ENCODE measurements around the gene ACVRL1. TPM values are rescaled to one million over a fixed set of nuclear protein-coding genes. Genes with fewer than 3 reads are reported as not detected.

Gene ACVRL1
- total and polyA plus RNA-seq, 9 of the 15 experiments (the other 6 are each of a cell fraction or from before 2014, with no cell fraction given) = 0.07 to 1.4 (median 0.30) TPM

DNA sequence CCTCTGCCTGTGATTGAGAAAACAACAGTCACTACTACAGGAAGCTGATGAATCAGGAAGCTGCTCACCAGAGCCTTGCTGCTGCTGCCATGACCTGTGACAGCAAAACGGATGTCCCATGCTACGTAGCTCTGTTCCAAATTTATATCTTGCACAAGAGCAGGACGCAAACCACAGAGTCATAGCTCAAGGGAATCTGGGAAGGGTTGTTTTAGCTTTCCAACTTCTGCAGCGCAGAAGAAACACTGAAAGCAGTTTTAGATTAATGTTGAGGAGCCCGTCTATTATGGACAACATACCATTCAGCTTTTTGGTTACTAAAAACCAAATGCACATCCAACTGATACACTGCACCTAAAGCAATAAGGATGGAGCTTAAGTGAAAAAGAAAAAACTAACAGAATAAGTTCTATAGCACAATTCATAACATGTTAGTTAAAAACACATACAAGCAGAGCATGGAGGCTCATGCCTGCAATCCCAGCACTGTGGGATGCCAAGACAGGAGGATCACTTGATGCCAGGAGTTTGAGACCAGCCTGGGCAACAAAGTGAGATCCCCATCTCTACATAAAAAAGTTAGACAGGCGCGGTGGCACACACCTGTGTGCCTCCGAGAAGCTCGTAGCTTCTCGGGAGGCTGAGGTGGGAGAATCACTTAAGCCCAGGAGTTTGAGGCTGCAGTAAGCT is 21.1 kb upstream of the ACVRL1 start (continued):
- TF ChIP-seq, protein P1, sequence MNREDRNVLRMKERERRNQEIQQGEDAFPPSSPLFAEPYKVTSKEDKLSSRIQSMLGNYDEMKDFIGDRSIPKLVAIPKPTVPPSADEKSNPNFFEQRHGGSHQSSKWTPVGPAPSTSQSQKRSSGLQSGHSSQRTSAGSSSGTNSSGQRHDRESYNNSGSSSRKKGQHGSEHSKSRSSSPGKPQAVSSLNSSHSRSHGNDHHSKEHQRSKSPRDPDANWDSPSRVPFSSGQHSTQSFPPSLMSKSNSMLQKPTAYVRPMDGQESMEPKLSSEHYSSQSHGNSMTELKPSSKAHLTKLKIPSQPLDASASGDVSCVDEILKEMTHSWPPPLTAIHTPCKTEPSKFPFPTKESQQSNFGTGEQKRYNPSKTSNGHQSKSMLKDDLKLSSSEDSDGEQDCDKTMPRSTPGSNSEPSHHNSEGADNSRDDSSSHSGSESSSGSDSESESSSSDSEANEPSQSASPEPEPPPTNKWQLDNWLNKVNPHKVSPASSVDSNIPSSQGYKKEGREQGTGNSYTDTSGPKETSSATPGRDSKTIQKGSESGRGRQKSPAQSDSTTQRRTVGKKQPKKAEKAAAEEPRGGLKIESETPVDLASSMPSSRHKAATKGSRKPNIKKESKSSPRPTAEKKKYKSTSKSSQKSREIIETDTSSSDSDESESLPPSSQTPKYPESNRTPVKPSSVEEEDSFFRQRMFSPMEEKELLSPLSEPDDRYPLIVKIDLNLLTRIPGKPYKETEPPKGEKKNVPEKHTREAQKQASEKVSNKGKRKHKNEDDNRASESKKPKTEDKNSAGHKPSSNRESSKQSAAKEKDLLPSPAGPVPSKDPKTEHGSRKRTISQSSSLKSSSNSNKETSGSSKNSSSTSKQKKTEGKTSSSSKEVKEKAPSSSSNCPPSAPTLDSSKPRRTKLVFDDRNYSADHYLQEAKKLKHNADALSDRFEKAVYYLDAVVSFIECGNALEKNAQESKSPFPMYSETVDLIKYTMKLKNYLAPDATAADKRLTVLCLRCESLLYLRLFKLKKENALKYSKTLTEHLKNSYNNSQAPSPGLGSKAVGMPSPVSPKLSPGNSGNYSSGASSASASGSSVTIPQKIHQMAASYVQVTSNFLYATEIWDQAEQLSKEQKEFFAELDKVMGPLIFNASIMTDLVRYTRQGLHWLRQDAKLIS (CRISPR knock-in tag; IDR thresholded peaks at IDR 0.05) = no peak
- TF ChIP-seq ZNF232 (CRISPR knock-in tag; IDR thresholded peaks at IDR 0.05) (no peak), ELF1 (tag; IDR thresholded peaks at IDR 0.05) (peak; percentile 68; the same call in 1 of the 2 replicates), CBFA2T3 (IDR thresholded peaks at IDR 0.05) (no peak), RBBP5 (IDR thresholded peaks at IDR 0.05; ENCODE audit: borderline replicate concordance, insufficient read depth, low read length, poor library complexity, severe bottlenecking) (no peak), KLF10 (CRISPR knock-in tag; IDR thresholded peaks at IDR 0.05) (no peak), ZNF121 (CRISPR knock-in tag; conservative IDR thresholded peaks at IDR 0.05) (no peak), HMG20B (CRISPR knock-in tag; IDR thresholded peaks at IDR 0.05) (no peak), ZBTB7A (IDR thresholded peaks at IDR 0.05; ENCODE audit: borderline replicate concordance, control insufficient read depth, low read depth, low read length) (no peak), ZNF76 (CRISPR knock-in tag; IDR thresholded peaks at IDR 0.05; ENCODE audit: borderline replicate concordance) (no peak), SOX6 (IDR thresholded peaks at IDR 0.05) (no peak), ZNF561 (CRISPR knock-in tag; conservative IDR thresholded peaks at IDR 0.05) (no peak), SIRT6 (IDR thresholded peaks at IDR 0.05; ENCODE audit: low read depth, low read length) (no peak)
- TF ChIP-seq, protein P2, sequence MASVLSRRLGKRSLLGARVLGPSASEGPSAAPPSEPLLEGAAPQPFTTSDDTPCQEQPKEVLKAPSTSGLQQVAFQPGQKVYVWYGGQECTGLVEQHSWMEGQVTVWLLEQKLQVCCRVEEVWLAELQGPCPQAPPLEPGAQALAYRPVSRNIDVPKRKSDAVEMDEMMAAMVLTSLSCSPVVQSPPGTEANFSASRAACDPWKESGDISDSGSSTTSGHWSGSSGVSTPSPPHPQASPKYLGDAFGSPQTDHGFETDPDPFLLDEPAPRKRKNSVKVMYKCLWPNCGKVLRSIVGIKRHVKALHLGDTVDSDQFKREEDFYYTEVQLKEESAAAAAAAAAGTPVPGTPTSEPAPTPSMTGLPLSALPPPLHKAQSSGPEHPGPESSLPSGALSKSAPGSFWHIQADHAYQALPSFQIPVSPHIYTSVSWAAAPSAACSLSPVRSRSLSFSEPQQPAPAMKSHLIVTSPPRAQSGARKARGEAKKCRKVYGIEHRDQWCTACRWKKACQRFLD (CRISPR knock-in tag; IDR thresholded peaks at IDR 0.05) = no peak; the same call in 1 of the 2 replicates
- TF ChIP-seq, protein P3, sequence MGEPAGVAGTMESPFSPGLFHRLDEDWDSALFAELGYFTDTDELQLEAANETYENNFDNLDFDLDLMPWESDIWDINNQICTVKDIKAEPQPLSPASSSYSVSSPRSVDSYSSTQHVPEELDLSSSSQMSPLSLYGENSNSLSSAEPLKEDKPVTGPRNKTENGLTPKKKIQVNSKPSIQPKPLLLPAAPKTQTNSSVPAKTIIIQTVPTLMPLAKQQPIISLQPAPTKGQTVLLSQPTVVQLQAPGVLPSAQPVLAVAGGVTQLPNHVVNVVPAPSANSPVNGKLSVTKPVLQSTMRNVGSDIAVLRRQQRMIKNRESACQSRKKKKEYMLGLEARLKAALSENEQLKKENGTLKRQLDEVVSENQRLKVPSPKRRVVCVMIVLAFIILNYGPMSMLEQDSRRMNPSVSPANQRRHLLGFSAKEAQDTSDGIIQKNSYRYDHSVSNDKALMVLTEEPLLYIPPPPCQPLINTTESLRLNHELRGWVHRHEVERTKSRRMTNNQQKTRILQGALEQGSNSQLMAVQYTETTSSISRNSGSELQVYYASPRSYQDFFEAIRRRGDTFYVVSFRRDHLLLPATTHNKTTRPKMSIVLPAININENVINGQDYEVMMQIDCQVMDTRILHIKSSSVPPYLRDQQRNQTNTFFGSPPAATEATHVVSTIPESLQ (CRISPR knock-in tag; IDR thresholded peaks at IDR 0.05) = no peak
- TF ChIP-seq, protein P4, sequence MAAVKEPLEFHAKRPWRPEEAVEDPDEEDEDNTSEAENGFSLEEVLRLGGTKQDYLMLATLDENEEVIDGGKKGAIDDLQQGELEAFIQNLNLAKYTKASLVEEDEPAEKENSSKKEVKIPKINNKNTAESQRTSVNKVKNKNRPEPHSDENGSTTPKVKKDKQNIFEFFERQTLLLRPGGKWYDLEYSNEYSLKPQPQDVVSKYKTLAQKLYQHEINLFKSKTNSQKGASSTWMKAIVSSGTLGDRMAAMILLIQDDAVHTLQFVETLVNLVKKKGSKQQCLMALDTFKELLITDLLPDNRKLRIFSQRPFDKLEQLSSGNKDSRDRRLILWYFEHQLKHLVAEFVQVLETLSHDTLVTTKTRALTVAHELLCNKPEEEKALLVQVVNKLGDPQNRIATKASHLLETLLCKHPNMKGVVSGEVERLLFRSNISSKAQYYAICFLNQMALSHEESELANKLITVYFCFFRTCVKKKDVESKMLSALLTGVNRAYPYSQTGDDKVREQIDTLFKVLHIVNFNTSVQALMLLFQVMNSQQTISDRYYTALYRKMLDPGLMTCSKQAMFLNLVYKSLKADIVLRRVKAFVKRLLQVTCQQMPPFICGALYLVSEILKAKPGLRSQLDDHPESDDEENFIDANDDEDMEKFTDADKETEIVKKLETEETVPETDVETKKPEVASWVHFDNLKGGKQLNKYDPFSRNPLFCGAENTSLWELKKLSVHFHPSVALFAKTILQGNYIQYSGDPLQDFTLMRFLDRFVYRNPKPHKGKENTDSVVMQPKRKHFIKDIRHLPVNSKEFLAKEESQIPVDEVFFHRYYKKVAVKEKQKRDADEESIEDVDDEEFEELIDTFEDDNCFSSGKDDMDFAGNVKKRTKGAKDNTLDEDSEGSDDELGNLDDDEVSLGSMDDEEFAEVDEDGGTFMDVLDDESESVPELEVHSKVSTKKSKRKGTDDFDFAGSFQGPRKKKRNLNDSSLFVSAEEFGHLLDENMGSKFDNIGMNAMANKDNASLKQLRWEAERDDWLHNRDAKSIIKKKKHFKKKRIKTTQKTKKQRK (IDR thresholded peaks at IDR 0.05; ENCODE audit: borderline replicate concordance, low read depth, low read length) = no peak
